ENCODE measurements around the gene TPST2. TPM values are rescaled to one million over a fixed set of nuclear protein-coding genes. Genes with fewer than 3 reads are reported as not detected.

TPST2 gene
- total RNA-seq, 1 experiment from 2014 or later, result 11.8 TPM

- intact Hi-C loops (cut with micrococcal nuclease), result no loop called here
- H3K9me3 ChIP-seq (ENCODE audit: control insufficient read depth in 1 of 2, insufficient read depth in 1 of 2, low read depth in 1 of 2, low read length in 2 of 2), result no peaks in the 10 kb centered on the region
- peaks cover 0 to 2% of the 10 kb centered on the region in 2 experiments; a peak in 2 of 4 replicates for H3K36me3 ChIP-seq (ENCODE audit: control insufficient read depth in 1 of 2, insufficient read depth in 2 of 2, low read length in 2 of 2)
- H3K4me3 ChIP-seq (replicated peaks in 1 of 2; ENCODE audit: low read depth in 1 of 2, low read length in 2 of 2), result no peak overlapping the region
- H2AFZ ChIP-seq (ENCODE audit: low read depth, low read length, poor library complexity, severe bottlenecking), result no peak overlapping the region
- H3K27me3 ChIP-seq (ENCODE audit: insufficient read depth, low read length), result no peaks in the 10 kb centered on the region
- BruUV-seq (replicated peaks), result no TSS peak
- H3K4me1 ChIP-seq (ENCODE audit: control insufficient read depth in 1 of 2, insufficient read depth in 2 of 2, low read length in 2 of 2), result no peaks in the 10 kb centered on the region
- no peak overlapping the region for H3K4me2 ChIP-seq (ENCODE audit: low read length)
- DNase-seq (ENCODE audit: low read depth, low spot score), result no peak
- TF ChIP-seq FOSL1 (IDR thresholded peaks at IDR 0.05; ENCODE audit: low read depth) (no peak), SIN3A (IDR thresholded peaks at IDR 0.05; ENCODE audit: low read depth) (no peak), TCF7L2 (IDR thresholded peaks at IDR 0.05; ENCODE audit: borderline replicate concordance, extremely low read depth, insufficient read depth, insufficient read length) (no peak), ZNF274 (IDR thresholded peaks at IDR 0.05; ENCODE audit: low read depth, low read length) (no peak), JUND (IDR thresholded peaks at IDR 0.05) (no peak), SRF (IDR thresholded peaks at IDR 0.05; ENCODE audit: low read depth) (no peak), EGR1 (IDR thresholded peaks at IDR 0.05; ENCODE audit: low read depth) (no peak), EZH2phosphoT487 (IDR thresholded peaks at IDR 0.05; ENCODE audit: borderline replicate concordance) (no peak), SP1 (IDR thresholded peaks at IDR 0.05; ENCODE audit: low read depth) (no peak), POLR2A (IDR thresholded peaks at IDR 0.05; ENCODE audit: borderline replicate concordance, extremely low read depth, insufficient read depth, insufficient read length) (no peak), ZFX (IDR thresholded peaks at IDR 0.05) (no peak), CEBPB (IDR thresholded peaks at IDR 0.05; ENCODE audit: low read depth) (no peak), RAD21 (IDR thresholded peaks at IDR 0.05; ENCODE audit: low read depth) (no peak)
- TF ChIP-seq, protein P1, sequence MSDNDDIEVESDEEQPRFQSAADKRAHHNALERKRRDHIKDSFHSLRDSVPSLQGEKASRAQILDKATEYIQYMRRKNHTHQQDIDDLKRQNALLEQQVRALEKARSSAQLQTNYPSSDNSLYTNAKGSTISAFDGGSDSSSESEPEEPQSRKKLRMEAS (IDR thresholded peaks at IDR 0.05), result no peak
- TF ChIP-seq, protein P2, sequence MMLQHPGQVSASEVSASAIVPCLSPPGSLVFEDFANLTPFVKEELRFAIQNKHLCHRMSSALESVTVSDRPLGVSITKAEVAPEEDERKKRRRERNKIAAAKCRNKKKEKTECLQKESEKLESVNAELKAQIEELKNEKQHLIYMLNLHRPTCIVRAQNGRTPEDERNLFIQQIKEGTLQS (IDR thresholded peaks at IDR 0.05), result no peak
- no peak for ATAC-seq
- POLR2A ChIA-PET, result no interaction called here
- no peaks in the 10 kb centered on the region for H4K20me1 ChIP-seq (ENCODE audit: insufficient read depth)
- RAD21 ChIA-PET (ENCODE audit: low non-redundant PET in 1 of 2, low total read pairs in 2 of 2, uncharacterized antibody in 2 of 2, unreplicated experiment in 2 of 2), result no interaction called here
- CTCF ChIA-PET, result no interaction called here
- no peaks in the 10 kb centered on the region for H3K79me2 ChIP-seq (ENCODE audit: insufficient read depth, low read length)
- no peak overlapping the region for H3K9ac ChIP-seq (ENCODE audit: low read length)
- H3K9me2 ChIP-seq (ENCODE audit: insufficient read depth), result no peaks in the 10 kb centered on the region
- no peak overlapping the region for H3K27ac ChIP-seq (ENCODE audit: low read depth, low read length)
Observed at GRCh38 chr22:26536056-26536761, 53.7 kb downstream of the TPST2 start.

All from HCT116 (cell line).